ENCODE data around the gene SEC22C. TPM values are rescaled to one million over a fixed set of nuclear protein-coding genes. Genes with fewer than 3 reads are reported as not detected.
A peak's percentile ranks its signal among the peaks of the same experiment; 100 is the strongest.

The SEC22C gene
- total and polyA plus RNA-seq, 12 donors: 21.1 to 32.9 (median 26.1) TPM

DNA sequence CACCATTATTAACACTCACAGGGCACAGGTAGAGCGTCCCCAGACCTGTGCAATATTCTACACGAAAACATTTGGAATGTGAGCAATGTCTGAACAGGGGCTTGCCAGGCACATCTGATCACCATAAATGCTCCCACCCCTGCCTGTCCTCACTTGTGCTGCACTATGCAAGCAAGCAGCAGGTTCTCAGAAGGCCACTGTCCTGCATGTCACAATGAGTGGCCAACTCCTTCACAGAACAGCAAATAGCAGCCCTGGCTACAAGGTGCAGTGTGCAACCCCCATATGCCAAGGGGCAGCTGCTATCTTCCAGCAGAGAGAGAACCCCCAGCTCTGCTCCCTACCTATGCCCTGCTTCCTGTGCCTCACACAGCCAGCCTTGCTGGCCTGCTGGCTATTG, 32.6 kb downstream of the SEC22C start:
- Histone ChIP-seq H3K4me3 (no peak overlapping the region), H3K27ac (no peak overlapping the region), H3K27me3 (no peaks in the 10 kb centered on the region), H3K36me3 (peaks cover 0 to 74% (median 17%) of the 10 kb centered on the region in 9 donors), H3K4me1 (peaks cover 0 to 41% (median 13%) of the 10 kb centered on the region in 9 donors), H3K9me3 (no peaks in the 10 kb centered on the region)
- 79 to 85% methylated on average over 2 of the region's 2 CpGs for WGBS, 2 donors
- intact Hi-C loops (cut with DNase I): loop anchor here in 6 of 10 donors (5.0 to 10.0 kb wide), 5 partner anchors 47 to 324 kb away; partner anchors contain the start of gene VIPR1 (in 3 of the 6)
- TF ChIP-seq, protein P1, sequence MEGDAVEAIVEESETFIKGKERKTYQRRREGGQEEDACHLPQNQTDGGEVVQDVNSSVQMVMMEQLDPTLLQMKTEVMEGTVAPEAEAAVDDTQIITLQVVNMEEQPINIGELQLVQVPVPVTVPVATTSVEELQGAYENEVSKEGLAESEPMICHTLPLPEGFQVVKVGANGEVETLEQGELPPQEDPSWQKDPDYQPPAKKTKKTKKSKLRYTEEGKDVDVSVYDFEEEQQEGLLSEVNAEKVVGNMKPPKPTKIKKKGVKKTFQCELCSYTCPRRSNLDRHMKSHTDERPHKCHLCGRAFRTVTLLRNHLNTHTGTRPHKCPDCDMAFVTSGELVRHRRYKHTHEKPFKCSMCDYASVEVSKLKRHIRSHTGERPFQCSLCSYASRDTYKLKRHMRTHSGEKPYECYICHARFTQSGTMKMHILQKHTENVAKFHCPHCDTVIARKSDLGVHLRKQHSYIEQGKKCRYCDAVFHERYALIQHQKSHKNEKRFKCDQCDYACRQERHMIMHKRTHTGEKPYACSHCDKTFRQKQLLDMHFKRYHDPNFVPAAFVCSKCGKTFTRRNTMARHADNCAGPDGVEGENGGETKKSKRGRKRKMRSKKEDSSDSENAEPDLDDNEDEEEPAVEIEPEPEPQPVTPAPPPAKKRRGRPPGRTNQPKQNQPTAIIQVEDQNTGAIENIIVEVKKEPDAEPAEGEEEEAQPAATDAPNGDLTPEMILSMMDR (IDR thresholded peaks at IDR 0.05): no peak
- ATAC-seq (no peak), DNase-seq (no peak)

DNA sequence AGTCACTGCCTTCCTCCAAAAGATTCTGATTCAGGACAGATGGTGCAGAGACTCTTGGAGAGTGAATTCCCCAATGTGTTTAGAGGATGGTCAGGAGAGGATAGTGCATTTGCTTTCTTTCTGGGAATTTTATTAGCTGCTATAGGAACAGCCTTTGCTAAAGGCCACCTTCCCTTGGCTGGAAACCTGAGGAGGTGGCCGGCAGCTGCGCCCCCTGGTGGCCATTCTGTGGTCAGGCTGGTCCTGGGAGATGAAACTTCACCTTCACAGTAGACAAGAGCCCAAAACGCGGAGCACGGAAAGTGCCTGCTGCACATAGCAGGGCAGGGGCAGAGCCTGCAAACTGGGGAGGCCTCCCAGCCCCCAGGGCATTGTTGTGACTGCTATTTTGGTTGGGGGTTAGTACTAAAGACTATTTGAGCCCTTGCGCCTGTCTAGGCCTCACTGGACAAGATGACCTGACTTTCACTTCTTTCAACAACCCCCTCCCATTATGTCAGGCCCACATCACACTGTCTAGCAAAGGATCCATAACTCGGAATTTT, 34.3 kb downstream of the SEC22C start:
- H3K27ac ChIP-seq: peak overlapping the region in 4 of 10 donors; percentile 9 to 58 (median 30)
- peak; percentile 61 to 74 for DNase-seq
- H3K4me3 ChIP-seq: no peak overlapping the region
- intact Hi-C loops (cut with DNase I): loop anchor here in 6 of 10 donors (5.0 to 10.0 kb wide), 5 partner anchors 45 to 323 kb away; partner anchors contain the start of gene VIPR1 (in 3 of the 6)
- WGBS, 2 donors: 29 to 34% methylated on average over 7 of the region's 7 CpGs
- H3K9me3 ChIP-seq: no peaks in the 10 kb centered on the region
- H3K4me1 ChIP-seq: peaks cover 0 to 42% (median 13%) of the 10 kb centered on the region in 9 donors
- H3K27me3 ChIP-seq: no peaks in the 10 kb centered on the region
- TF ChIP-seq, protein P1 (IDR thresholded peaks at IDR 0.05): peak; percentile 92 to 99 (median 97)
- ATAC-seq: peak; percentile 35 to 81 (median 61)
- peaks cover 0 to 58% (median 9%) of the 10 kb centered on the region in 9 donors for H3K36me3 ChIP-seq

DNA sequence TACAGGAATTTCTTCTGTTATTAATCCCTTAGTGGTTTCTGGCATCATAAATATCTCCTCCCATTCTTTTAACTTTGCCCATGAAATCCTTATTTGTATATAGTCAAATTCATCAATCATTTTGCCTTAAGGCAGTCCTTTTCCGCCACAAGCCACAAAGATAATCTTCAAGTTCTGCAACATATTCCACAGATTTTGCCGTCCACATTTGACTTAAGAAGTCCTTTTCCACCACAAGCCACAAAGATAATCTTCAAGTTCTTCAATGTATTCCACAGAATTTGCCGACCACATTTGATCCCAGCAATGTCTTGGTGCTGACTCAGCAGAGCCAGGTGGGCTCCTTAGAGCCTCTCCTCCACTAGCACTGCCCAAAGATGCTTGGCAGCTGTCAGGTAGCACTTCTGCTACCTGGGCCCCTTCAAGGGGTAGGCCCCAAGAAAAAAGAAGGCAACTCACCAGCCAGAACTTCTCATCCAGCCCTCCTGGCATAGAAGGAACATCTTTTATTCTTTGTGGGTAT, 35.0 kb downstream of the SEC22C start:
- Histone ChIP-seq H3K4me1 (peaks cover 0 to 42% (median 13%) of the 10 kb centered on the region in 9 donors), H3K4me3 (no peak overlapping the region), H3K36me3 (peaks cover 0 to 51% (median 4%) of the 10 kb centered on the region in 9 donors), H3K27me3 (no peaks in the 10 kb centered on the region), H3K27ac (peak overlapping the region in 4 of 10 donors; percentile 12 to 58 (median 24)), H3K9me3 (no peaks in the 10 kb centered on the region)
- TF ChIP-seq, protein P1 (IDR thresholded peaks at IDR 0.05): no peak
- intact Hi-C loops (cut with DNase I): loop anchor here in 6 of 10 donors (5.0 to 10.0 kb wide), 5 partner anchors 44 to 322 kb away; partner anchors contain the start of gene VIPR1 (in 3 of the 6)
- ATAC-seq (no peak), DNase-seq (no peak)
- 95% methylated on average over 3 of the region's 3 CpGs for WGBS, 2 donors

DNA sequence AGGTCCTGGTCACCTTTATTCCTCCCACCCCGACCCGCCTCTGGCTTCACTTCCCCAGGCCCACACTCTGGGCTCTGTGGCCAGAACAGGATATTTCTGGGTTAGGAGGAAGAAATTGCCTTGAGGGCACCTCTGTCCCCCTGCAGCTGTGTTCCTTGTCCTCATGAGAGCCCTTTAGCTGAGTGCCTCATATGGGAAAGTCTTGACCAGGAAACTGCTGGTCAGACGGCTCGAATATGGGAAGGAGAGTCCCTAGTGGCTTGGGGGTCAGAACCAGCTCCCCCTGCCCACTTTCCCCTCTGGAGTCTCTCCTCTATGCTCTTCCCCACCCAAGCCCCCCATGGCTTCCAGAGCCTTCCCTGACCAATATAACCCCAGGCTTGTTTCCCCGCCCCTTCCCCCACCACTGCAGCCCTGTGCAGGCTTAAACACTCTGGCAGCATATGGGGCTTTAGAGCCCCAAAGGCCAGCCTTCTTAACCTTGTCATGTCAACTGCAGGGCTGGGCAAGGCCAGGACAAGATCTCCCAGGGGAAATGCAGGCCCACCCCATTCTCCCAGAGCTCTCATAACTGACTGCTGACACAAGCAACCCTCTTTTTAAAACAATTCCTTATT, 36.4 kb downstream of the SEC22C start:
- intact Hi-C loops (cut with DNase I): loop anchor here in 6 of 10 donors (2.0 to 10.0 kb wide), 6 partner anchors 43 to 321 kb away; partner anchors contain the start of gene VIPR1 (in 3 of the 6)
- Histone ChIP-seq H3K27me3 (no peaks in the 10 kb centered on the region), H3K4me1 (peaks cover 2 to 51% (median 17%) of the 10 kb centered on the region in 9 donors), H3K27ac (peak overlapping the region in 6 of 10 donors; percentile 10 to 65 (median 52)), H3K36me3 (peaks cover 0 to 38% (median 3%) of the 10 kb centered on the region in 9 donors), H3K4me3 (no peak overlapping the region), H3K9me3 (no peaks in the 10 kb centered on the region)
- ATAC-seq (peak in 5 of 8 donors; percentile 18 to 35 (median 29)), DNase-seq (no peak)
- 68 to 69% methylated on average over 5 of the region's 5 CpGs for WGBS, 2 donors
- TF ChIP-seq, protein P1 (IDR thresholded peaks at IDR 0.05): no peak

All from heart right ventricle (tissue), 16 donors.